HG03342 (cell line): Measurements from ENCODE around the gene KCNA4.
A peak's percentile ranks its signal among the peaks of the same experiment; 100 is the strongest.
"Not testable (repeated sequence)": the region's sequence is repeated elsewhere in the genome, so short reads cannot be mapped to it uniquely, and the experiment has no call there.

Experiments used
- ATAC-seq: cut with Tn5 transposase; IDR thresholded peaks from one replicate; pipeline ENCODE4 v1.9.1; 2021; ENCODE audit warnings: mild to moderate bottlenecking, moderate library complexity; ENCODE audit not compliant: unreplicated experiment

The KCNA4 gene

DNA sequence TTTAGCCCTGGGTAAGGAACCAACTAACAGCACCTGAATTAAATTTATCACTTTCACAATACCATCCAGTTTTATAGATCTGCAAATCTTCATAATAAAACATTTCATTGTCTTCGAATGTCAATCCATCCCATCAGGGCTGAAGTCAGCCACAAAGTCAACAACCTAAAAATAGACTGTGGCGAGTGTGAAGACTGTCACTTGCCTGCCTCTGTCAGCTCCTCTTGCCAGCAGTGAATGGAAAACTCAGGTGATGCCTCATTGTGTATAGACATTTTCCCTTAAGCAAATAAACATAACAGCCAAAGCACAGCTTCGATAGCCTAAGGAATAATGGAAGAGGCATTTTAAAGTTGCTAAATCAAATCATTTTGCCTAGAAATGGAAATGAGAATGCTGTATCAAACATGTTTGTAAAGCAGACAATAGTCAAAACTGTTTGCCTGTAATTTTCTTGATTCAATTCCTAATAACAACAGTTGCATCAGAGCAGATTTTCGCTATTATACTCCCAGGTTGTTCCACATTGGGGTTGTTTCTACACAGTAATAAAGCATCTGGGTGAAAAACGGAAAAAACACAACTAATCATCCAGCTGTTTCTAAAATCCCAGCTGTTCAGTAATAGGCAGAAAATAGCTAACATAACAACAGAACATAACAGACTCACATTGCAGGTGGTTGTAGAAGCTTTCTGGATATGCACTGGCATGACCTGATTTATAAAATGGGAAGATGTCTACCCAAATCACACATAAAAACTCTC, 15.7 kb downstream of the KCNA4 start:
- no peak for ATAC-seq

DNA sequence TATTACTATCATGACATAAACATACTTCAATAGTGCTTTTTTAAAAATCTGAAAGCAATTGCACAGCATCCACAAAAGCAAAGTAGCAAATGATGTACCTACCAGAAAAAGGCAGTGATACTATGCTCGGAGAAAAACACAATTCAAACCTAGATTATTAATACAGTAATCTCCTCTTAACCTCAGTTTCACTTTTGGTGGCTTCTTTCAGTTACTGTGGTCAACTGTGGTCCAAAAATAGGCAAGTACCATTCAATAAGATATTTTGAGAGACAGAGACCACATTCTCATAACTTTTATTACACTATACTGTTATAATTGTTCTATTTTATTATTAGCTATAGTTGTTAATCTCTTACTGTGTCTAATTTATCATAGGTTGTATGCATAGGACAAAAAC, 20.8 kb downstream of the KCNA4 start:
- ATAC-seq, result peak; percentile 75

DNA sequence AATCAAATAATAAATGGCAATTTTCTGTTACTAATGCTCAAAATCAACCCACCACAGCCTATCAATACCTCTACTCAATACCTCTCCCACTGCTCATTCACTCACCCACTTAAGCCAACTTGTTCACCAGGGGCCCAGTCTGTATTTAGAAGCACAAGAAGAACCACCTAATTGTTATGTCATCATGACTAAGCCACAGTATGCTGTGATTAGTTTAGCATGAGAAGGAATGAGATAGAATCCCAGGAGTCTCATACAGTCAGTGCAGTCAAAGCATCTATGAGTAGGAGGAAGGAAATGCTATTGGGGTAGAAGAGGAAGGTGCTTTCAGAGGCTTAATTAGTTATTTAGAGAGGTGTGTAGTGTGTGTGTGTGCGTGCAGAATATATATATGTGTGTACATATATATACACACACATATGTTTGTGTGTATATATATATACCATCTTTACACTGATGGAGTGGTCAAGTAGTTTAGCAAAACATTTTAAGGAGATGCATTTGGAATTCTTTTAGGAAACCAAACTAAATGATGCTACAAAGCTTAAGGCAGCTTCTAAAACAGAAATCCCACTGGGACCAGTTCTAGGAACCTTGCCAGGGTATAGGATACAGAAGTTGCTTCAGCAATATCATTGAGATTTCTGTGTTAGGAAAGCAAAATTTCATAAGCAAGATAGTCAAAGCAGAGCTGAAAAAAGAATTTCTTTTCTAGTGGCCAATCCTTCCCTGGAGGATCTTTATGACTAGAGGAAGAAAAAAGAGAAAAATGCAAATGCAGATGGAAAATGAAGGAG, 27.5 kb downstream of the KCNA4 start:
- no peak for ATAC-seq

DNA sequence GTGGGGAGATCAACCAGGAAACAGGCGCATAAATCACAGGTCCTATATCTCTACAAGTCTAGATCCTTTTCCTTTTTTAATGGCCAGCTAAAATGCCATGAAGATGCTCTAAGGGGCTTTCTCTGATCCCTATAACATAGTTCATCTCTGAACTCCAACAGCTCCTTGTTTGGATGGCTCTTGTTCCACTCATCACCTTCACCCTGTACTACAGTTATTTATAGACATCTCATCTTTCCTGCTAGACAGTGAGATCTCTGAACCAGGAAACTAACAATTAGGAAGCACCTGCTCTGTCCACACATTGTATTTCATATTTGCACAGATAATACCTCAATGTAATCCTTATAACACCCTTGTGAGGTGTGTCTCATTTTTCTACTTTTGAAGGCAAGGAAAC, 31.6 kb downstream of the KCNA4 start:
- no peak for ATAC-seq

DNA sequence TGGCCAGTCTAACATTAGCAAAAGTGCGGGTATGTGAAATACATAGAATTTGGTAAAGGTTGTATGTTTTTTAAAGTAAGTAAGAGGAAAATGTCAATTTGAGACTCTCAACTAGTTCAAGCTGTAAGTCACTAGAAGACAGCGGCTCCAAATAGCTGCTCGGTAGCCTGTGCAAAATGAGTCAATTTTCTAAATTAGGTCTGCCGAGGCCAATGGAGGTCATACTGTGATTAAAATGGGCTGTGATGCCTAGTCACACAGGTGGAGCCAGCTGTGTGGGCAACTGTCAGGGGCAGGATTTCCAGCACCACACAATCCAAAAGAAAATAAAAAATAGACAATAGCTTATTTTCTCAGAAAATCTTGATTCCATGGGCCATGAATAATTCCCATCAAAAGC, 32.3 kb downstream of the KCNA4 start:
- ATAC-seq, result no peak

DNA sequence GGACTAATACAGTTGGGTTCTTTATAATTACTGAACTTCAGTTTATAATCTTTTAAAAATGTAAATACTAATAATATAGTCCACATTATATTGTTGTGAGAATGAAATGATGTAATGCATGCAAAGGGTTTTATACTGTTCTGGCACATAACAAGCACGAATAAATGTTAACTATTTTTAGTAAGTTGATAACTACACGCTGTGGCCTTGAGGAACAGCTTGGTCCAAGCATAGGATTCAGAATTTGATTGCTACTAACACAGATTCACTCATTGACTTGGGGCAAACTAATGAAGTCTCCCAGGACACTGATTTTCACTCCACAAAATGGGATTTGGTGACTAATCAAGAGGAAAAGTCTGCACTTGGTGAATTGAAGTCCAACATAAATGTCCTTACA, 38.3 kb downstream of the KCNA4 start:
- no peak for ATAC-seq

DNA sequence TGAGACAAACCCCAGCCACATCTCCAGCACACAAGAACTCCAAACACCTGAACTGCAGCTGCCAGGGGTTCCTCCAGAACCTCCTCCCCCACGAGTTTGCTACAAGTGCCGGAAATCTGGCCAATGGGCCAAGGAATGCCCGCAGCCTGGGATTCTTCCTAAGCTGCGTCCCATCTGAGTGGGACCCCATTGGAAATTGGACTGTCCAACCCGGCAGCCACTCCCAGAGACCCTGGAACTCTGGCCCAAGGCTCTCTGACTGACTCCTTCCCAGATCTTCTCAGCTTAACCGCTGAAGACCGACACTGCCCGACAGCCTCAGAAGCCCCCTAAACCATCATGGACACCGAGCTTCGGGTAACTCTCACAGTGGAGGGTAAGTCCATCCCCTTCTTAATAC, 41.2 kb downstream of the KCNA4 start:
- not testable (repeated sequence) for ATAC-seq

DNA sequence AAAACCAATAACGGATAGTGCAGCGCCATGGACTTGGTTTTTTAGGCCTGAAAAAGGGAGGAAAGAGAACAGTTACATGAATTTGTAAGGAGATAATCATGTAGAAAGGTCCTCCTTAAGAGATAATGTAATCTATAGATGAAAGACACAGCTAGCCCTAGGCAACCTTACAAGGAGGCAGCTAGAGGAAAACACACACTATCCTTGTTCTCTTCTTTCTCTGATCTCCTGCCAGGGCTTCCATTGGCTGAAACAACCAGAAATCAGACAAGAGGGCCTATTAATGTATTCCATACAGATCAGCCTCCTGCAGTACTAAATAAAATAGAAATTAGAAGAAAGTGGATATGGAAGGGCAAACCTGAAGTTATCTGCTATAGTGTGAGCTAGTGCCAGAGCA, 53.0 kb downstream of the KCNA4 start:
- ATAC-seq, result no peak

DNA sequence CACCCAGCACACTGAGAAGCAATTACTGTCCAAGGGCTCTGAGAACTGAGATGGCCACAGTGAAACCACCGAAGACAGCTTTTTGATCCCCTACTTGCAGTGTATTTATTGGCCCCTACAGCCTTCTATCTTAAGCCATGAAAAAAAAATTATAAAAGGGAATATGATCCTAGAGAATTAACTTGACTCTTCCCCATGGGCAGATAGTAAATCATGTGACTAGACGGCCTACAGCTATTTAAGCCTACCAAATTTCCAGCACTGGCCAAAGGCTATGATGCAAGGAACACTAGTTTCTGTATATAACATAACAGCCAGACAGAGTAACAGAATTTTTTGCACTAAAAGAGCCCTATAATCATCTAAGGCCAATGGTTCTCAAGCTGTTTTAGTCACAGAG, 53.8 kb downstream of the KCNA4 start:
- no peak for ATAC-seq

DNA sequence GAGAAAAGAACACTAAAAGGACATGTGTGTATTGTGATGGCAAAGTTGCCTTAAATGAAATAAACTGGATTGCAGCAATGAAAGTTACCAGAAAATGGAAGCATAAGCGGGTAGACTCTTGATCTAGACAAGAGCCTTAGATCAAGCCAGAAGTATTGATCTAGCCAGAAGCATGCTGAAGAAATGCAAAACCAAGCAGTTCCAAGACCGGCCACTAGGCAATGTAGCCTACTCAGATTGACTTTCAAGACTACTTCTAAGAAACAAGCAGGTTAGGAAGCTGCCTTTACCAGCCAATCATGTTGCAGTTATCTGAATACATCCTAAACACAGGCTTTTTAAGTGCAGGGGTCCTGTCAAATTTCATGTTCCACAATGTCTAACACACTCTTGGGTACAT, 54.6 kb downstream of the KCNA4 start:
- peak; percentile 85 for ATAC-seq
